HG02759 (cell line): ENCODE measurements around the gene KCTD14.

ENCODE experiments used
- ATAC-seq: cut with Tn5 transposase; IDR thresholded peaks from one replicate; pipeline ENCODE4 v1.9.1; 2021; ENCODE audit warnings: mild to moderate bottlenecking, moderate library complexity; ENCODE audit not compliant: unreplicated experiment

Gene KCTD14

DNA sequence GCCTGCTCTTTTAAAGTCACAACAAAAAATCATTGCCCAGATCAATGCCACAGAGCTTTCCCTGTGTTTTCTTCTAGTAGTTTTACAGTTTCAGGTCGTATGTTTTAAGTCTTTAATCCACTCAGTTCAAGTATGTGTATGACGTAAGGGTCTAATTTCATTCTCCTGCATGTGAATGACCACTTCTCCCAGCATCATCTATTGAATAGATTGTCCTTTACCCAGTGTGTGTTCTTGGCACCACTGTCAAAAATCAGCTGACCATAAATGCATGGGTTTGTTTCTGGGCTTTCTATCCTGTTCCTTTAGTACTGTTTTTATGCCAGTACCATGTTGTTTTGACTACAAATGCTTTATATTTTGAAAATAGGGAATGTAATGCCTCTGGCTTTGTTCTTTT lies 56.7 kb downstream of the KCTD14 start:
- no peak for ATAC-seq
